ENCODE results near the gene FOXP1. TPM values are rescaled to one million over a fixed set of nuclear protein-coding genes. Genes with fewer than 3 reads are reported as not detected.

The FOXP1 gene
- total RNA-seq, 1 donor from 2014 or later, result 27.3 TPM

DNA sequence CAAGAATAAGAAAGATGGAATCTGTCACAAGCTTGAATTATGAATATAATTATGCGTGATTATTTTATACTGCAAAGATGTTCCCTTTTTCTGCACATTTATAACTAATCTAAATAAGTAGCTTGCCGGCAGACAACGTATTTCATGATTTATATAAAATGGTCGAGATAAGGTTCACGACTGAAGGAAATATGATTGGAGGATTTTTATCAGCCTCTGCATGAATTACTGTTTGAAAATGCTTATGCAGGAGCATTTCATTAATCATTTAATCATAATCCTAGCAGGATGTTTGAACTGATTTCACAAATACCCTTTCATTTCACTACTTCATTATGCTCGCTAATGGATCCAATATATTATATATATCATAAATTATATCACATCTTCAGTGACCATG is 580.0 kb downstream of the FOXP1 start:
- H3K4me1 Mint-ChIP-seq, result peaks cover 45% of the 10 kb centered on the region
- H3K27ac Mint-ChIP-seq, result no peak overlapping the region
- H3K27ac ChIP-seq, result no peak overlapping the region
- no peaks in the 10 kb centered on the region for H4K20me1 ChIP-seq (ENCODE audit: low read depth)
- H3K9me3 ChIP-seq (ENCODE audit: low read depth), result no peaks in the 10 kb centered on the region
- no peak overlapping the region for H3K4me2 ChIP-seq
- H3K79me2 ChIP-seq (ENCODE audit: low read depth), result no peaks in the 10 kb centered on the region
- H3K4me3 Mint-ChIP-seq, result no peak overlapping the region
- H3K9me3 Mint-ChIP-seq, result no peaks in the 10 kb centered on the region
- peaks cover 8% of the 10 kb centered on the region for H3F3A ChIP-seq (ENCODE audit: low read depth)
- H3K27me3 ChIP-seq, result no peaks in the 10 kb centered on the region
- peaks cover 20% of the 10 kb centered on the region for H3K4me1 ChIP-seq
- no peak overlapping the region for H3K9ac ChIP-seq
- TF ChIP-seq, protein P1, sequence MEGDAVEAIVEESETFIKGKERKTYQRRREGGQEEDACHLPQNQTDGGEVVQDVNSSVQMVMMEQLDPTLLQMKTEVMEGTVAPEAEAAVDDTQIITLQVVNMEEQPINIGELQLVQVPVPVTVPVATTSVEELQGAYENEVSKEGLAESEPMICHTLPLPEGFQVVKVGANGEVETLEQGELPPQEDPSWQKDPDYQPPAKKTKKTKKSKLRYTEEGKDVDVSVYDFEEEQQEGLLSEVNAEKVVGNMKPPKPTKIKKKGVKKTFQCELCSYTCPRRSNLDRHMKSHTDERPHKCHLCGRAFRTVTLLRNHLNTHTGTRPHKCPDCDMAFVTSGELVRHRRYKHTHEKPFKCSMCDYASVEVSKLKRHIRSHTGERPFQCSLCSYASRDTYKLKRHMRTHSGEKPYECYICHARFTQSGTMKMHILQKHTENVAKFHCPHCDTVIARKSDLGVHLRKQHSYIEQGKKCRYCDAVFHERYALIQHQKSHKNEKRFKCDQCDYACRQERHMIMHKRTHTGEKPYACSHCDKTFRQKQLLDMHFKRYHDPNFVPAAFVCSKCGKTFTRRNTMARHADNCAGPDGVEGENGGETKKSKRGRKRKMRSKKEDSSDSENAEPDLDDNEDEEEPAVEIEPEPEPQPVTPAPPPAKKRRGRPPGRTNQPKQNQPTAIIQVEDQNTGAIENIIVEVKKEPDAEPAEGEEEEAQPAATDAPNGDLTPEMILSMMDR (IDR thresholded peaks at IDR 0.05), result no peak
- no peak overlapping the region for H3K4me3 ChIP-seq
- peaks cover under 1% of the 10 kb centered on the region for H3K36me3 Mint-ChIP-seq
- no peaks in the 10 kb centered on the region for H3K36me3 ChIP-seq
- no peak overlapping the region for H2AFZ ChIP-seq (replicated peaks)
- H3K27me3 Mint-ChIP-seq (ENCODE audit: insufficient read depth, low read depth), result no peaks in the 10 kb centered on the region
- no peak for DNase-seq (ENCODE audit: low spot score)

DNA sequence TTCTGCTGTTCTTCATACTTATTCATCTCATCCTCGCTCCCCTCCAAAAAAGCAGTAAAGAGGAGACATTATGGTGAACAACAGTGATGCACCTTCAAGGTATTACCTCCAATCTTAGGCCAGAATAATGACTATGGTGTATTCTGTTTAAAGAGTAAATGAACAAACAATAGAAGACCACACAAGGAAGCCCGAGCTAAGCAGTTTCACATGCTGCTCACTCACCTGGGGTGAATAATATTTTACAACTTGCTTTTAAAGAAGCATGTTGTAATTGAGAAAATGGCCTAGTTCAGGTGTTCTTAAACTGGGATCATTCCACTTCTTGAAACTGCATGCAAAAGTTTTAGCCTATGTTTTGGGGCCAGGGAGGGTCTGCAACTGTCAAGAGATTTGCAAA is 581.2 kb downstream of the FOXP1 start:
- Histone ChIP-seq H3K4me1 (peaks cover 8% of the 10 kb centered on the region), H4K20me1 (ENCODE audit: low read depth) (no peaks in the 10 kb centered on the region), H3K9ac (no peak overlapping the region), H3K36me3 (no peaks in the 10 kb centered on the region), H3F3A (ENCODE audit: low read depth) (no peaks in the 10 kb centered on the region), H3K4me2 (no peak overlapping the region), H2AFZ (replicated peaks) (no peak overlapping the region), H3K27ac (no peak overlapping the region), H3K4me3 (no peak overlapping the region), H3K27me3 (no peaks in the 10 kb centered on the region), H3K9me3 (ENCODE audit: low read depth) (no peaks in the 10 kb centered on the region), H3K79me2 (ENCODE audit: low read depth) (no peaks in the 10 kb centered on the region)
- Mint-ChIP-seq H3K27me3 (ENCODE audit: insufficient read depth, low read depth) (no peaks in the 10 kb centered on the region), H3K4me3 (no peak overlapping the region), H3K36me3 (peaks cover 6% of the 10 kb centered on the region), H3K9me3 (no peaks in the 10 kb centered on the region), H3K4me1 (peaks cover 35% of the 10 kb centered on the region), H3K27ac (no peak overlapping the region)
- no peak for TF ChIP-seq EZH2phosphoT487 (IDR thresholded peaks at IDR 0.05)
- no peak for TF ChIP-seq EZH2 (IDR thresholded peaks at IDR 0.05)
- DNase-seq (ENCODE audit: low spot score), result no peak

DNA sequence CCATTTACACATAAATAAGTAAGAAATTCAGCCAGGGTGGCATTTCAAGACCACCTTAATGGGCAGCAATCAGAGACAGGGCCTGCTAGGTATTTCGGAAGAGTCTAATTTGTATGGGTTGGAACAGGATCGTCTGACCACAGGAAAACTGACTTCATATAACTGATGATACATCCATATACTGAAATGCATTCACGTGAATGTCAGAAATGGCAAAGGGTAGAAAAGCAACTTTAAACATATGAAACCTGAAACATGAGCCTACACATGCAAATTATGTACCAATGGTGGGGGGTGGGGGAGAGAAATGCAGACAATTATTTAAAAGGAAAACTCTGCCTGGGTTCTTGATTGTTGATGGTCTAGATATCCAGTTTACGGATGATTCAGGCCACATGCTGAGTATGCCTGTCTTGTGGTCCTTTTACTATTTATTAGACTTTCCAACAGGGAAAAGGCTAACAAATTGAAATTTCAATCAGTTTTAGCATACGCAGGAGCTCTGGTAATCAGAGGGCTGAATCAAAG is 582.2 kb downstream of the FOXP1 start:
- Histone ChIP-seq H2AFZ (replicated peaks) (no peak overlapping the region), H3K9me3 (ENCODE audit: low read depth) (no peaks in the 10 kb centered on the region), H3K27me3 (no peaks in the 10 kb centered on the region), H3K79me2 (ENCODE audit: low read depth) (no peaks in the 10 kb centered on the region), H3F3A (ENCODE audit: low read depth) (no peaks in the 10 kb centered on the region), H3K27ac (no peak overlapping the region), H3K4me3 (no peak overlapping the region), H4K20me1 (ENCODE audit: low read depth) (no peaks in the 10 kb centered on the region), H3K4me2 (no peak overlapping the region), H3K36me3 (no peaks in the 10 kb centered on the region), H3K9ac (no peak overlapping the region), H3K4me1 (peaks cover 3% of the 10 kb centered on the region)
- H3K4me3 Mint-ChIP-seq, result no peak overlapping the region
- no peak overlapping the region for H3K27ac Mint-ChIP-seq
- H3K36me3 Mint-ChIP-seq, result peaks cover 14% of the 10 kb centered on the region
- TF ChIP-seq EZH2phosphoT487 (IDR thresholded peaks at IDR 0.05) (no peak), EZH2 (IDR thresholded peaks at IDR 0.05) (no peak)
- TF ChIP-seq, protein P1 (IDR thresholded peaks at IDR 0.05), result no peak
- H3K27me3 Mint-ChIP-seq (ENCODE audit: insufficient read depth, low read depth), result no peaks in the 10 kb centered on the region
- DNase-seq (ENCODE audit: low spot score), result no peak
- peaks cover 27% of the 10 kb centered on the region for H3K4me1 Mint-ChIP-seq
- H3K9me3 Mint-ChIP-seq, result no peaks in the 10 kb centered on the region

DNA sequence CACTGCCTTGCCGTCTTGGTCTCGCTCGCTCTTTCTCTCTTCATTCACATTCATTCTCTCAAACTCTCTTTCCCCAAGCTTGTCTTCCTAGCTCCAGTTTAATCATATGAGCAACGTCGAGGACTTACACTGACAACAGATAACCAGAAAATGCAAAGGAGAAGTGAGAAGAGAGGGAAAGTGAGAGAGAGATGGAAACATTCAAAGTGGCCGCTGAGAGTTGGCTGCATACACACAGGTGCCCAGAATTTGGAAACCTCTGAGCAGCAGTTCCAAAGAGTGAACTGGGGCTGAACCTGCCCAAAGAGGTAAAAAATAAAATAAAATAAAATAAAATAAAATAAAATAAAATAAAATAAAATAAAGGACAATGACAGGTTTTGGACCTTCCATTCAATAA is 583.0 kb downstream of the FOXP1 start:
- Histone ChIP-seq H3K36me3 (no peaks in the 10 kb centered on the region), H3K4me2 (no peak overlapping the region), H4K20me1 (ENCODE audit: low read depth) (no peaks in the 10 kb centered on the region), H2AFZ (replicated peaks) (no peak overlapping the region), H3K4me3 (no peak overlapping the region), H3K79me2 (ENCODE audit: low read depth) (no peaks in the 10 kb centered on the region), H3K4me1 (peaks cover 3% of the 10 kb centered on the region), H3F3A (ENCODE audit: low read depth) (no peaks in the 10 kb centered on the region), H3K27me3 (no peaks in the 10 kb centered on the region), H3K27ac (no peak overlapping the region), H3K9ac (no peak overlapping the region), H3K9me3 (ENCODE audit: low read depth) (no peaks in the 10 kb centered on the region)
- H3K4me3 Mint-ChIP-seq, result no peak overlapping the region
- H3K4me1 Mint-ChIP-seq, result peaks cover 22% of the 10 kb centered on the region
- H3K27me3 Mint-ChIP-seq (ENCODE audit: insufficient read depth, low read depth), result no peaks in the 10 kb centered on the region
- TF ChIP-seq, protein P1 (IDR thresholded peaks at IDR 0.05), result no peak
- TF ChIP-seq EZH2phosphoT487 (IDR thresholded peaks at IDR 0.05), result no peak
- TF ChIP-seq EZH2 (IDR thresholded peaks at IDR 0.05), result no peak
- no peaks in the 10 kb centered on the region for H3K9me3 Mint-ChIP-seq
- no peak overlapping the region for H3K27ac Mint-ChIP-seq
- DNase-seq (ENCODE audit: low spot score), result no peak
- peaks cover 16% of the 10 kb centered on the region for H3K36me3 Mint-ChIP-seq

Measured in neural progenitor cell (in vitro differentiated cells).